DOHH2 (cell line): ENCODE results near the gene GATAD2B.

Source experiments
- H3F3A ChIP-seq: fragments of 200-600 bp; sonication (generic), shearing (Covaris generic); 2 replicates; pipeline ENCODE4 v1.6.0; 2016; ENCODE audit warnings: antibody characterized with exemption, mild to moderate bottlenecking; ENCODE audit not compliant: control insufficient read depth, insufficient read depth
- H3K27ac ChIP-seq: fragments of 200-600 bp; sonication (generic); 2 replicates; pipeline ENCODE4 v1.5.1; 2014; ENCODE audit warnings: low read depth, mild to moderate bottlenecking, low read length, moderate library complexity
- H3K27me3 ChIP-seq: fragments of 200-600 bp; sonication (generic); 2 replicates; pipeline ENCODE4 v1.6.1; 2014; ENCODE audit warnings: mild to moderate bottlenecking, low read length, mixed read lengths; ENCODE audit not compliant: control insufficient read depth
- H3K36me3 ChIP-seq: fragments of 200-600 bp; sonication (generic); 2 replicates; pipeline ENCODE4 v1.6.1; 2014; ENCODE audit warnings: mild to moderate bottlenecking, low read length, moderate library complexity, mixed read lengths; ENCODE audit not compliant: control insufficient read depth
- H3K4me1 ChIP-seq: fragments of 200-600 bp; sonication (generic); 2 replicates; pipeline ENCODE4 v1.6.1; 2014; ENCODE audit warnings: mild to moderate bottlenecking, low read length, mixed read lengths; ENCODE audit not compliant: control insufficient read depth
- H3K4me2 ChIP-seq: fragments of 200-600 bp; sonication (generic); 2 replicates; pipeline ENCODE4 v1.6.0; 2014; ENCODE audit warnings: mild to moderate bottlenecking, low read length, moderate library complexity
- H3K4me3 ChIP-seq: fragments of 200-600 bp; sonication (generic); 2 replicates; pipeline ENCODE4 v1.5.1; 2014; ENCODE audit warnings: mild to moderate bottlenecking, low read length, mixed read lengths
- H3K79me2 ChIP-seq: fragments of 200-600 bp; sonication (generic); 2 replicates; pipeline ENCODE4 v1.6.1; 2014; ENCODE audit warnings: mild to moderate bottlenecking, low read length, mixed read lengths; ENCODE audit not compliant: control insufficient read depth
- H3K9me2 ChIP-seq: fragments of 200-600 bp; sonication (generic); replicated peaks from 2 replicates; pipeline ENCODE4 v1.6.1; 2014; ENCODE audit warnings: mild to moderate bottlenecking, low read length, mixed read lengths; ENCODE audit not compliant: control insufficient read depth
- H3K9me3 ChIP-seq: fragments of 200-600 bp; sonication (generic); 2 replicates; pipeline ENCODE4 v1.6.1; 2014; ENCODE audit warnings: antibody characterized with exemption, low read length, mixed read lengths; ENCODE audit not compliant: control insufficient read depth, insufficient read depth
- H4K20me1 ChIP-seq: fragments of 200-600 bp; sonication (generic); 2 replicates; pipeline ENCODE4 v1.6.0; 2014; ENCODE audit warnings: low read depth, mild to moderate bottlenecking, antibody characterized with exemption, low read length, moderate library complexity; ENCODE audit not compliant: control insufficient read depth, insufficient read depth
- EZH2phosphoT487 ChIP-seq: fragments of 200-600 bp; sonication (generic); IDR thresholded peaks from 2 replicates; pipeline ENCODE4 v1.6.1; 2017; ENCODE audit warnings: borderline replicate concordance, mild to moderate bottlenecking, antibody characterized with exemption, low read length, moderate library complexity, mixed read lengths
- TF ChIP-seq, protein P1 (sequence below): fragments of 200-600 bp; sonication (generic); IDR thresholded peaks from one replicate; pipeline ENCODE4 v1.5.1; 2014; ENCODE audit warnings: antibody characterized with exemption, mild to moderate bottlenecking, low read depth, low read length; ENCODE audit not compliant: poor library complexity, severe bottlenecking

Gene GATAD2B

DNA sequence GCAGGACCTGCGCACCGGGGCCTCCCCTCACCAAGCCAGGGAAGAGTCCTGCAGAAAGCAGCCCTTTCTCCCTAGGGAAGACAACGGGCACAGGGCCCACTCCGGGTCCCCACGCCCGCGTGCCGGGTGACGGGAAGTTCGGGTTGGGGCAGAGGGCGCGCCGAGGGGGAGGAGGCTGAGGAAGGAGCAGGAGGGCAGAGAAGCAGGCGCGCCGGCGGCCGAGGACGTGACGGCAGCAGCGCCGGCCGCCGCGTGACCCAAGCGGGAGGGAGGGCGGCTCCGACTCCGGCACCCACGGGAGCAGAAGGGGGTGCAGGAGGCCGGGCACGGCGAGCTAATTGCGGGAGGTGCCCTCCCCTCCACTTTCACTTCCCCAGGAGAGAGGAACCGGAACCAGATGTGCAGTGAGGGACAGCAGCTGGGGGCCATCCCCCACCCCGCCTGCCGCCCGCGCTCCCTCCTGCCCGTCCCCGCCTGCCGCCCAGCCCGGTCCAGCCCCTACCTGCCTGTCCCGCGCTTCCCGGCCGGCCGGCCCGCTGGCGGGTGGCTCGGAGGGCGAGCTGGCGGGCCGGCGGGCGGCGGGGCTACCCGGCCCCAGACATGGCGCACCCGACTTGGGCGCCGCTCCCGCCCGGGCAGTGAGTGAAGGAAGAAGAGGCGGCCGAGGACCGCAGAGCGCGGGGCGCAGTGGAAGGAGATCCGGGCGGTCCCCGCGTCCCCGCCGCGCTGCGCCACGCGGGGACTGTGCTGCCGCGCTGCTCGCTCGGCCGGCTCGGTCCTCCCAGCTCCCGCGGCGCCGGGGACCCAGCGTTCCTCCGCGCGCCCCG is 23.2 kb upstream of the GATAD2B start:
- Histone ChIP-seq H3K4me3 (peak overlapping the region; percentile 76), H3F3A (peaks cover 21% of the 10 kb centered on the region), H3K4me2 (peak overlapping the region; percentile 86), H3K9me2 (no peaks in the 10 kb centered on the region), H3K79me2 (peaks cover 38% of the 10 kb centered on the region), H3K36me3 (peaks cover 85% of the 10 kb centered on the region), H3K27ac (peak overlapping the region; percentile 90), H4K20me1 (no peaks in the 10 kb centered on the region), H3K4me1 (peaks cover 59% of the 10 kb centered on the region), H3K27me3 (no peaks in the 10 kb centered on the region), H3K9me3 (no peaks in the 10 kb centered on the region)
- TF ChIP-seq, protein P1, sequence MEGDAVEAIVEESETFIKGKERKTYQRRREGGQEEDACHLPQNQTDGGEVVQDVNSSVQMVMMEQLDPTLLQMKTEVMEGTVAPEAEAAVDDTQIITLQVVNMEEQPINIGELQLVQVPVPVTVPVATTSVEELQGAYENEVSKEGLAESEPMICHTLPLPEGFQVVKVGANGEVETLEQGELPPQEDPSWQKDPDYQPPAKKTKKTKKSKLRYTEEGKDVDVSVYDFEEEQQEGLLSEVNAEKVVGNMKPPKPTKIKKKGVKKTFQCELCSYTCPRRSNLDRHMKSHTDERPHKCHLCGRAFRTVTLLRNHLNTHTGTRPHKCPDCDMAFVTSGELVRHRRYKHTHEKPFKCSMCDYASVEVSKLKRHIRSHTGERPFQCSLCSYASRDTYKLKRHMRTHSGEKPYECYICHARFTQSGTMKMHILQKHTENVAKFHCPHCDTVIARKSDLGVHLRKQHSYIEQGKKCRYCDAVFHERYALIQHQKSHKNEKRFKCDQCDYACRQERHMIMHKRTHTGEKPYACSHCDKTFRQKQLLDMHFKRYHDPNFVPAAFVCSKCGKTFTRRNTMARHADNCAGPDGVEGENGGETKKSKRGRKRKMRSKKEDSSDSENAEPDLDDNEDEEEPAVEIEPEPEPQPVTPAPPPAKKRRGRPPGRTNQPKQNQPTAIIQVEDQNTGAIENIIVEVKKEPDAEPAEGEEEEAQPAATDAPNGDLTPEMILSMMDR = no peak
- no peak for TF ChIP-seq EZH2phosphoT487

DNA sequence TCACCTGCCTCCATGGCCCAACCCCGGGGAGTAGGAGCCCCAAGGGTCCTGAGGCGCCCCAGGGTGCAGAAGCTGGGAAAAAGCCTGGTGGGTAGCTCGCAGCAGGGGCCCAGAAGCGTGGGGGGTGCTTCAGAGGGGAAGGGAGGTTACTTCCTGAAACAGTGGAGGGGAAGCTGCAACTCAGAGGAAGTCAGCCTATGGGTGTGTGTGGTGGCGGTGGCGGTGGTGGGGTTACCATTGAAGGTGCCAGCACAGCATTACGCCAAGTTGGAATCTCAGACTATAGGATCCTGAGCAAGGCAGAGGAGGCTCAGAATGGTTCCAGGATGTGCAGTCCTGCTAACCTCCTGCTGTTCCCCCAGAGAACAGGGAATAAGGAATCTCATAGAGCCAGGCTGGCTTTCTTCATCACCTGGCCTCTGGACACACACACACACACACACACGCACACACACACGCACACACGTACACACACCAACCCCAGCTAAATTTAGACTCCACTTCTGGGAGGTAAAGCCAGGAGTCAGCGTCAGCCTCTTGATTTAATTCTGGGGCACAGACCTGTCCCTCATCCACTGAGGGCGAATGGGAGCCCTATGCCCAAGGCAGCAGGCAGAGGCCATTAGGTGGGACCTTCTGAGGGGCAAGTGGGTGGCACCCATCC is 22.5 kb upstream of the GATAD2B start:
- peaks cover 21% of the 10 kb centered on the region for H3F3A ChIP-seq
- H3K4me1 ChIP-seq = peaks cover 52% of the 10 kb centered on the region
- TF ChIP-seq, protein P1 = no peak
- TF ChIP-seq EZH2phosphoT487 = no peak
- H3K4me2 ChIP-seq = peak overlapping the region; percentile 86
- no peaks in the 10 kb centered on the region for H4K20me1 ChIP-seq
- H3K36me3 ChIP-seq = peaks cover 85% of the 10 kb centered on the region
- H3K79me2 ChIP-seq = peaks cover 38% of the 10 kb centered on the region
- H3K27me3 ChIP-seq = no peaks in the 10 kb centered on the region
- H3K9me3 ChIP-seq = no peaks in the 10 kb centered on the region
- peak overlapping the region; percentile 76 for H3K4me3 ChIP-seq
- no peaks in the 10 kb centered on the region for H3K9me2 ChIP-seq
- peak overlapping the region; percentile 90 for H3K27ac ChIP-seq

GRCh38 chr1:153944827-153945117 is 22.0 kb upstream of the GATAD2B start:
- H3K9me2 ChIP-seq = no peaks in the 10 kb centered on the region
- peak overlapping the region; percentile 90 for H3K27ac ChIP-seq
- H3K4me1 ChIP-seq = peaks cover 47% of the 10 kb centered on the region
- no peaks in the 10 kb centered on the region for H3K27me3 ChIP-seq
- H3K79me2 ChIP-seq = peaks cover 34% of the 10 kb centered on the region
- no peaks in the 10 kb centered on the region for H4K20me1 ChIP-seq
- peak overlapping the region; percentile 76 for H3K4me3 ChIP-seq
- H3K36me3 ChIP-seq = peaks cover 85% of the 10 kb centered on the region
- TF ChIP-seq EZH2phosphoT487 = no peak
- TF ChIP-seq, protein P1 = no peak
- no peaks in the 10 kb centered on the region for H3K9me3 ChIP-seq
- H3F3A ChIP-seq = peaks cover 17% of the 10 kb centered on the region
- H3K4me2 ChIP-seq = peak overlapping the region; percentile 86
